ENCODE measurements around the gene EPSTI1. TPM values are rescaled to one million over a fixed set of nuclear protein-coding genes. Genes with fewer than 3 reads are reported as not detected.
"Not testable (repeated sequence)": the region's sequence is repeated elsewhere in the genome, so short reads cannot be mapped to it uniquely, and the experiment has no call there.

EPSTI1 gene
- polyA plus RNA-seq, 1 donor from 2014 or later = not detected

- Histone ChIP-seq H3F3A (ENCODE audit: insufficient read depth, low read length, poor library complexity, severe bottlenecking) (no peaks in the 10 kb centered on the region), H4K20me1 (ENCODE audit: insufficient read depth) (no peaks in the 10 kb centered on the region), H3K9me3 (ENCODE audit: low read length) (no peaks in the 10 kb centered on the region), H3K9me2 (ENCODE audit: insufficient read depth, low read length) (no peaks in the 10 kb centered on the region), H3K4me3 (ENCODE audit: low read length) (no peak overlapping the region), H3K36me3 (ENCODE audit: insufficient read depth, low read length) (no peaks in the 10 kb centered on the region), H3K27me3 (ENCODE audit: insufficient read depth, low read depth, low read length) (peaks cover 9% of the 10 kb centered on the region), H3K27ac (ENCODE audit: low read length) (no peak overlapping the region), H3K4me2 (ENCODE audit: low read length) (no peak overlapping the region), H3K9ac (ENCODE audit: low read length) (no peak overlapping the region), H3K79me2 (replicated peaks; ENCODE audit: insufficient read depth, low read length) (no peaks in the 10 kb centered on the region), H2AFZ (ENCODE audit: low read depth, low read length) (no peak overlapping the region)
- TF ChIP-seq MXI1 (conservative IDR thresholded peaks at IDR 0.05; ENCODE audit: poor library complexity, severe bottlenecking) = no peak
- TF ChIP-seq REST (IDR thresholded peaks at IDR 0.05; ENCODE audit: borderline replicate concordance) = no peak
- no peak for TF ChIP-seq POLR2AphosphoS5 (IDR thresholded peaks at IDR 0.05)
- no peak for TF ChIP-seq TAF1 (IDR thresholded peaks at IDR 0.05; ENCODE audit: low read depth)
- TF ChIP-seq EZH2 (IDR thresholded peaks at IDR 0.05; ENCODE audit: borderline replicate concordance, insufficient read depth, low read length, poor library complexity, severe bottlenecking) = no peak
- TF ChIP-seq EP300 (conservative IDR thresholded peaks at IDR 0.05; ENCODE audit: poor library complexity, severe bottlenecking) = no peak
- TF ChIP-seq CTCF (IDR thresholded peaks at IDR 0.05; ENCODE audit: poor library complexity, severe bottlenecking) = no peak
- TF ChIP-seq RAD21 (conservative IDR thresholded peaks at IDR 0.05) = no peak
- no peak for TF ChIP-seq SMC3 (conservative IDR thresholded peaks at IDR 0.05; ENCODE audit: poor library complexity)
Measured at GRCh38 chr13:42994878-42995277, 2.8 kb upstream of the EPSTI1 start.

- H3K9me3 ChIP-seq (ENCODE audit: low read length) = no peaks in the 10 kb centered on the region
- no peaks in the 10 kb centered on the region for H3K9me2 ChIP-seq (ENCODE audit: insufficient read depth, low read length)
- no peaks in the 10 kb centered on the region for H3F3A ChIP-seq (ENCODE audit: insufficient read depth, low read length, poor library complexity, severe bottlenecking)
- H3K79me2 ChIP-seq (replicated peaks; ENCODE audit: insufficient read depth, low read length) = no peaks in the 10 kb centered on the region
- no peak overlapping the region for H3K4me3 ChIP-seq (ENCODE audit: low read length)
- H3K36me3 ChIP-seq (ENCODE audit: insufficient read depth, low read length) = no peaks in the 10 kb centered on the region
- H3K4me2 ChIP-seq (ENCODE audit: low read length) = no peak overlapping the region
- no peak overlapping the region for H3K9ac ChIP-seq (ENCODE audit: low read length)
- TF ChIP-seq SMC3 (conservative IDR thresholded peaks at IDR 0.05; ENCODE audit: poor library complexity) = no peak
- TF ChIP-seq MXI1 (conservative IDR thresholded peaks at IDR 0.05; ENCODE audit: poor library complexity, severe bottlenecking) = no peak
- no peak for TF ChIP-seq CTCF (IDR thresholded peaks at IDR 0.05; ENCODE audit: poor library complexity, severe bottlenecking)
- peaks cover 9% of the 10 kb centered on the region for H3K27me3 ChIP-seq (ENCODE audit: insufficient read depth, low read depth, low read length)
- H4K20me1 ChIP-seq (ENCODE audit: insufficient read depth) = no peaks in the 10 kb centered on the region
- no peak overlapping the region for H3K27ac ChIP-seq (ENCODE audit: low read length)
- H2AFZ ChIP-seq (ENCODE audit: low read depth, low read length) = no peak overlapping the region
Measured at GRCh38 chr13:42992764-42993122, 702 bp upstream of the EPSTI1 start.

DNA sequence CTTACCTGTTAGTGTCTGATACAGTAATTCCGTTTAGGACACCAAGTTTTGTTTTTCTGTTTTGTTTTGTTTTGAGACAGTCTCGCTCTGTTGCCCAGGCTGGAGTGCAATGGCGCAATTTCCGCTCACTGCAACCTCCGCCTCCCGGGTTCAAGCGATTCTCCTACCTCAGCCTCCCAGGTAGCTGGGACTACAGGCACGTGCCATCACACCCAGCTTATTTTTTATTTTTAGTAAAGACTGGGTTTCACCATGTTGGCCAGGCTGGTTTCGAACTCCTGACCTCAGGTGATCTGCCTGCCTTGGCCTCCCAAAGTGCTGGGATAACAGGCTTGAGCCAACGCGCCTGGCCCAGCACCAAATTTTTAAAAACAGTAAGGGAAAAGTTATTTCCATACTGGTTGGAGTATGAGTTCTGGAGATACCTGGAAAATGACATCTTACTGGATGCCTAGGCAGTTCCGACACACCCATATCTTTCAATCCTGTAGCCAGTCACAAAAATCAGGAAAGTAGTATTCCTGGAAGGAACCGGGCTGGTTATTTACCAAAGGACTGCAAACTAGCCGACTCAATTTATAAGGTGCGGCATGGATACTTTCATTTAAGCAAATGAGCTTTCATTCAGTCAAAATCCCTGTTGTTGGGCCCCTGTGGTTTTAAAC, 676 bp downstream of the EPSTI1 start:
- not testable (repeated sequence) for H3K36me3 ChIP-seq (ENCODE audit: insufficient read depth, low read length); H3K9me3 ChIP-seq (ENCODE audit: low read length); H3K4me3 ChIP-seq (ENCODE audit: low read length); H3F3A ChIP-seq (ENCODE audit: insufficient read depth, low read length, poor library complexity, severe bottlenecking); H3K27ac ChIP-seq (ENCODE audit: low read length); H3K4me2 ChIP-seq (ENCODE audit: low read length); H3K79me2 ChIP-seq (replicated peaks; ENCODE audit: insufficient read depth, low read length); H3K9ac ChIP-seq (ENCODE audit: low read length); H3K9me2 ChIP-seq (ENCODE audit: insufficient read depth, low read length); H4K20me1 ChIP-seq (ENCODE audit: insufficient read depth); H2AFZ ChIP-seq (ENCODE audit: low read depth, low read length); H3K27me3 ChIP-seq (ENCODE audit: insufficient read depth, low read depth, low read length)
